ENCODE data around the gene SERPINA5.

Gene SERPINA5

GRCh38 chr14:94555991-94556390 lies 25.2 kb upstream of the SERPINA5 start:
- DNase-seq = no peak

- DNase-seq = no peak
Measured at GRCh38 chr14:94557327-94557726, 23.9 kb upstream of the SERPINA5 start.

- no peak for DNase-seq
Measured at GRCh38 chr14:94558842-94559241, 22.4 kb upstream of the SERPINA5 start.

DNA sequence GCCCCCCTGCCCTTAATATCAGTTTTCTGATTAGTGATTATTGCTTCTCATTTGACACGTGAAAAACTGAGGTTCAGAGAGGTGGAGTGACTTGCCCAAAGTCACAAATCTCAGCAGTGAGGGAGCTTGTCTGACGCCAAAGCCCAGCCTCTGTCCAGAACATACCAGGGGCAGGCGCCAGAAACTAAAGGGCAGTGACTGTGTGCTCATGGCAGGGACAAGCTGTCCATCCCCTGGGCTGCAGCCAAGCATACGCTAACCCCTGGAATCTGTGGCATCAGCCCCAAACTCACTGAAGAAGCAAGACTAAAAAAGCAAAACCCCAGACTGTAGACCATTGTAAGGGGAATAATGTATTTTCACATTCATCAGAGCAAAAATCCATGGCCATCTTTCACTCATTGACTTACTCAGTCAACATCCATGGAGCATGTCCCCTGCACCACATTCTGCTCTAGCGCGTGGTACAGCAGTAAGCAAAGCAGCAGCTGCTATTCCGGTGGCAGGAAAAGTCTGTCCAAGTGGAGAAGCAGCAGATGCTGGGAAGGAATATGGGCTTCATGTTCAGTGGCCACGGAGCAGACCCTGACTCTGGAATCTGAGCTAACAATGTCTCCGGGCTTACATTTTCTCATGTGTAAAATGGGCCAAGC lies 21.5 kb upstream of the SERPINA5 start:
- DNase-seq = no peak

DNA sequence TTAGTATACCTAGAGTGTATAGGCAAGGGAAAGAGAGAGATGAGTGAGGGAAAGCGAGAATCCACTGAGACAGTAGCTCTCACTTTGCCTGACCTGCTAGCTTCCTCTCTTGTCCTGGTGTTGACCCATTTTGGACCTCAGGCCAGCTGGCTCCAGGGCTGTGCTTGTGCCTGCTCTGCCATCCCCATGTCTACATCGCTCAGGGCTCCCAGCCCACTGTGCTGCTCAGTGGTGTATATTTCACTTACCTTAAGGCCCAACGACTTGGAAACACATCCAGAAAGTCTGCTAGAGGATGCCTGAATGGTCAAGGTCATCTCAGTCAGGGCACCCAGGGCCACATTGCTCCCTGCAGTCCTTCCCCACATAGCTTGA lies 20.9 kb upstream of the SERPINA5 start:
- DNase-seq = no peak

- DNase-seq = no peak
Measured at GRCh38 chr14:94560751-94561655, 20.2 kb upstream of the SERPINA5 start, which contains the start of gene SERPINA4. Gene SERPINA4 (plus strand): TSS chr14:94561442. CDS start chr14:94563483, 2,041 bp downstream.

DNA sequence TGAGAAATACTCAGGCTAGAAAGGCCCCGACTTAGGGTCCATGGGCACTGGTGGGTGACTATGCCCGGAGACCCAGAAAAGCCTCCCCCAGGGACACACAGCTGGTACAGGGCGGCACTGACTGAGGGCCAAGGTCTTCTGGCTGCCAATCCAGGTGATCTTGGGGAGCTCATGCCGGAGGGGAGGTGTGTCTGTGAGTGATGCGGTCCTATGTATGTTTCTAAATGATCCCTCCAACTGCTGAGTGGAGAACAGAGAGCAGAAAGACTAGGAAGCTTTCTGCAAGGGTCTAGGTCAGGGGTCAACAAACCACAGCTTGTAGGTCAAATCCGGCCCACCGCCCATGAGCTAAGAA lies 19.6 kb upstream of the SERPINA5 start:
- DNase-seq = no peak

- DNase-seq = no peak
Measured at GRCh38 chr14:94562022-94562421, 19.2 kb upstream of the SERPINA5 start.

DNA sequence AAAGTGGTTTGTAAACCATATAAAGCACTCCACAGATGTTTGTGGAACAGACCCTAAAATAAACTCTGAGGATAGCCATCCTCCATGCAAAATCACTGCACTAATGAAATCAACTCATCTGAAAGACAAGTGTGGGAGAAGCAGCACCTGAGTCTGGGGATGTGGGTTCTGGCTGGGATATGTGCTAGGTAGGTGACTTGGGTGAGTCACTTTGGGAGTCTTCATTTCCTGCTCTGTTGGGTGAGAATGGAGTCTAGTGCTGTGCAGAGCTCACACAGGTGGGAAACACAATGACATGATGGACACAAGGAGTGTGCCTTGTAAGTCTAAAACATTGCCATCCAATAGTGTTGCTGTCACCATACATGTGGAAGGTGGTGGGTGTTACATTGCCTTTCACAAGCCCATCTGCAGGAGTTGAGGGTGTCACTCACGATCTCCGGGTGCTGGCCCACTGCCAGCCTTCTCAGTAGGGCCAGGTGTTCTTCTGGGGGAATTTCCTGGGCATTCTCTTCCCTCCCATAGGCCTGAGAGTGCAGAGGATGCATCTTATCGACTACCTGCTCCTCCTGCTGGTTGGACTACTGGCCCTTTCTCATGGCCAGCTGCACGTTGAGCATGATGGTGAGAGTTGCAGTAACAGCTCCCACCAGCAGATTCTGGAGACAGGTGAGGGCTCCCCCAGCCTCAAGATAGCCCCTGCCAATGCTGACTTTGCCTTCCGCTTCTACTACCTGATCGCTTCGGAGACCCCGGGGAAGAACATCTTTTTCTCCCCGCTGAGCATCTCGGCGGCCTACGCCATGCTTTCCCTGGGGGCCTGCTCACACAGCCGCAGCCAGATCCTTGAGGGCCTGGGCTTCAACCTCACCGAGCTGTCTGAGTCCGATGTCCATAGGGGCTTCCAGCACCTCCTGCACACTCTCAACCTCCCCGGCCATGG lies 18.0 kb upstream of the SERPINA5 start:
- DNase-seq = no peak

- no peak for DNase-seq
Measured at GRCh38 chr14:94564381-94564780, 16.8 kb upstream of the SERPINA5 start.

DNA sequence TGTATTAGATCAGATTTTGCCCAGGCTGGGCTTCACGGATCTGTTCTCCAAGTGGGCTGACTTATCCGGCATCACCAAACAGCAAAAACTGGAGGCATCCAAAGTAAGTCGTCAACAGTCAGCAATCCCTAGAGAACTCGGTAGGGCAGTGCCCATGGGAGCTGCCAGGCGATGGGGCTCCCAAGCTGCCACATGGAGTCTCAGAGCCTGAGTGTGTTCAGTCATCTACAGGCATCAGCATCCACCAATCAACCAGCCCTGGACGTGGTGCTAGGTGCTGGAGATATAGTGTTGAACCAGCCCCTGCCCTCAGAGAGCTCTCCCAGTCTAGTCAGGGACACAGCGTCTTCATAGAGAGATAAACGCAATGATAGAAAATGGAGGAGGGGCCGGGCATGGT lies 13.0 kb upstream of the SERPINA5 start:
- DNase-seq = no peak

- no peak for DNase-seq
Measured at GRCh38 chr14:94569381-94570001, 11.7 kb upstream of the SERPINA5 start.

DNA sequence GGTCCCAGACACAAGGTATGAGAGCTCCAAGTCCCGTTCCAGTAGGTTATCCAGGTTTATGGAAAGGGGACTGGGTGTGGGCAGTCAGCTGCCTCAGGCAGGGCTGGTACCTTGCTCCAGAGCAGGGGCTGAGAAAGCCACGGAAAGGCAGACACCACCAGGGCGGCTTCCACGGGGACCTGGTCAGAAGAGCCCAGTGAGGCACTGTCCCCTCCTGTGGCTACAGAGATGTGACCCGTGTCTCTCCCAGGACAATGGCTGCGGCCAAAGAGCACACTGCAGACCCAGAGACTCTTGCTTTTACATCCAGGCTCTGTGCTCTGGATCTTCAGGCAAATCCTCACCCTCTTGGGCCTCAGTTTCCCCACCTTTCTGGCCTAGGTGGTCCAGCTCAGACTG lies 11.2 kb upstream of the SERPINA5 start:
- no peak for DNase-seq

DNA sequence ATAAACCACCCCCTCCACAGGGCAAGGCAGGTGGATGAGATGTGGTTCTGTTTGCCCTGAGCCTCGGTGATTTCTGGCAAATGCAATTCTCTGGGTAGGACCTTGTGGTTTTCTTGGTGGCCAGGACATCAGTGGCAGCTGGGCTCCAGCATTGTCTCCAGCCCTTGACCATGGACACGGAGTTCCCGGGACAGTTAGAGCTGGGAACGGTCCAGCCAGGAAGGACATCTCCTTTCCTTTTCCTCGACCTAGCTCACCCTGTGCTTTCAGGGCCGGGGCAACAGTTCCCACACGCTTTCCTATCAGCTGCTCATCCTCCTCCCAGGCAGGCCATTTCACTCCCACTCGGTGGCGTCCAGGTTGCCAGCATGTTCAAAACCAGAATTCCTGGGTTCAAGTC lies 10.8 kb upstream of the SERPINA5 start:
- DNase-seq = no peak

DNA sequence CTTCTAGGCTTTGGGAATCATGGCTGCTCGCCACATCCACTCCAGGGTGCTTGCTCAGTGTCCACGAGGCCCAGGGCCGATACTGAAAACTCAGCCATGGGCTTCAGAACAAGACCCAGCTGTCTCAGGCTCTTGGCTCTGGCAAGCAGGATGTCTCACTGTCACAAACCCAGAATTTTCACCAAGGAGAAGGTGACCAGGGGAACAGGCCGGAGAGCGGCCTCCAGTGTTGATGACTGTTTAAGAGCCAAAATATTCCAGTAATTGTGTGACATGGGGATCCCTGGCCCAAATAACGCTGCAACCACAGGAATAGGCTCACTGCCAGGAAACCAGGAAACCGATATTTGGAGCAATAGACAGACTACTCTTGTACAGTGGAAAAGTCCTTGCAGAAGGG lies 9.8 kb upstream of the SERPINA5 start:
- no peak for DNase-seq

DNA sequence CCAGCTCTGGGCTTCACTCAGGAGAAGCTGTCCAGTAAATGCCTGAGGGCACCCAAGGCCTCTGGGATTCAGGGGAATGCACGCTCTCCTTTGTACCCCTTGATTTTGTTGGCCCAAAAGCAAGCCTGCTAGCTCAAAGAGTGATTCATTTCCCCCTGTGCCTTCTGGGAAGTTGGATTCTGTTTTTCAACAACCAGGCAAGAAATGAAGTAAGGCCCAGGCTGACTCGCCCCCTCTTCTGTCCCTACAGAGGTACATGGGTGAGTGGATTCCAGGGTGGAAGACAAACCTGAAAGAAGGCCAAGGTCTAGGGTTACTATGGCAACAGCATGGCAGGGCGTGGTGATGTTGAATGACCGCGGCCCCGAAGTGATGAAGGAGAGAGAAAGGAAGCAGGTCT lies 9.3 kb upstream of the SERPINA5 start:
- no peak for DNase-seq

- DNase-seq = no peak
Measured at GRCh38 chr14:94572637-94573303, 8.5 kb upstream of the SERPINA5 start.

DNA sequence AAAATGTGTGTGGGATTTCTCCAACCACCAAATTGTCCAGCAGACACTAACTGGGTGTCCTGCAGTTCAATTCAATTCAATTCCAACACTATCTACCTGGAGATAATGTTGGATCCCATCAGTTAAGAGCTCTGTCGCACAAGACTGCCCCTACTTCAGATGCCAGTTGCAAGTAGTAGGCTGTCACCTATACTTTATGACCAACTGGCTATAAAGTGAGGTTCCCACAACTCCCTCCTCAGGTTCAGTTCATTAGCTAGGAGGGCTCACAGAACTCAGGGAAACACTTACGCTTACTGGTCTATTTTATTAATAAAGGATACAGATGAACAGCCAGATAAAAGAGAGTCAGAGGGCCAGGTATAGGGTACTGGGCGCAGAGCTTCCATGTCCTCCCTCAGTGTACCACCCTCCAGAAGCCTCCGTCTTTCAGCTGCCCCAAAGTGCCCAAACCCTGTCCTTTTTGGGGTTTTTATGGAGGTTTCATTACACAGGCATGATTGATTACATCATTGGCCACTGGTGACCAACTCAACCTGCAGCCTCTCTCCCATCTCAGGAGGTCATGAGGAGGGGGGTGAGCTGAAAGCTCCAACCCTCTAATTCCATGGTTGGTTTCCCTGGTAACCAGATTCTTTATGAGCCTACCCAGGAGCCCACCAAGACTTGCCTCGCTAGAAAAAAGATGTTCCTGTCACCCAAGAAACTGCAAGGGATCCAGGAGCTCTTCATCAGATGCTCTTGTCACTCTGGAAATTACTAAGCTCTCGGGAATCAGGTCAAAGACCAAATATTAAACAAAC lies 7.5 kb upstream of the SERPINA5 start:
- no peak for DNase-seq

DNA sequence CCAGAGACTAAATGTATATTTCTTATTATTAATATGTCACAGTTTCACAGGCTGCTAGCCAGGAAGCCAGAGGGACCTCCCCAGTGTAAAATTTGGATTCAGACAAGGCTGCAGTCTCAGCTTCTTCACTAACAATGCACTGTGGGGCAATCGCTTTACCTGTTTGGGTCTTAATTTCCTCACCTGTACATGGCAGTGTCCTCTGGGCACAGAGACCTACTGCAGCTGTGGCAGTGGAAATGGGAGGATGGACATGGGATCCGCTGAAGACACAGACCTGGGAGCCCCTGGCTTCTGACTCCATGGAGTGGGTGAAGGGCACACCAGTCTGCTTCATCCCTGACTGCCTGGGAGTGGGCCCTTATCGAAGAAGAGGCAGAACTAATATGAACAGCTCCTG lies 6.9 kb upstream of the SERPINA5 start:
- no peak for DNase-seq

- DNase-seq = no peak
Measured at GRCh38 chr14:94575730-94576585, 5.3 kb upstream of the SERPINA5 start.

Measured in stimulated activated CD4-positive, alpha-beta T cell treated with anti-CD3 and anti-CD28 coated beads, Interleukin-4, amount 100 ng/mL, for 24 hours (primary cell).